H1 (cell line): Measurements from ENCODE around the gene GABRP. TPM values are rescaled to one million over a fixed set of nuclear protein-coding genes. Genes with fewer than 3 reads are reported as not detected.

Experiments used
- CTCF ChIA-PET: fragments of 300-600 bp; sonication (Branson Sonifier 250); formaldehyde crosslinking; loops from one replicate; lab custom pipeline; 2021; ENCODE audit not compliant: partially characterized antibody; lab: Charles Lee
- POLR2A ChIA-PET: fragments of 300-600 bp; sonication (Branson Sonifier 250); formaldehyde crosslinking; loops from one replicate; lab custom pipeline; 2021; ENCODE audit warnings: inconsistent platforms; ENCODE audit not compliant: partially characterized antibody; lab: Charles Lee
- DNase-seq, 2 experiments: peaks; one replicate each; pipeline versions ENCODE4 v3.0.0 to v3.0.0-alpha.2; 2010 to 2022; ENCODE audit warnings: low spot score in 2 of 2, low read depth in 1 of 2, mixed read lengths in 1 of 2
- FAIRE-seq: peaks from 2 replicates; lab custom pipeline; 2011; peaks lifted over from hg19 to GRCh38; lab: Jason Lieb, UNC
- H2AFZ ChIP-seq: 2 replicates; pipeline ENCODE4 v1.8.1; 2012; ENCODE audit warnings: low read length, inconsistent platforms
- H2AK5ac ChIP-seq: 2 replicates; pipeline ENCODE4 v1.6.1; 2013; ENCODE audit warnings: low read depth, low read length
- H2BK120ac ChIP-seq: replicated peaks from 2 replicates; pipeline ENCODE3; 2013; ENCODE audit warnings: low read depth, low read length, inconsistent platforms
- H2BK12ac ChIP-seq: 2 replicates; pipeline ENCODE4 v1.6.1; 2013; ENCODE audit warnings: low read depth, low read length
- H2BK15ac ChIP-seq: 2 replicates; pipeline ENCODE4 v1.6.1; 2013; ENCODE audit warnings: low read length
- H2BK20ac ChIP-seq: 2 replicates; pipeline ENCODE4 v1.6.1; 2013; ENCODE audit warnings: low read length
- H2BK5ac ChIP-seq: 2 replicates; pipeline ENCODE4 v1.6.1; 2013; ENCODE audit warnings: low read depth, low read length
- H3K14ac ChIP-seq: 2 replicates; pipeline ENCODE4 v1.6.1; 2013; ENCODE audit warnings: inconsistent platforms; ENCODE audit not compliant: insufficient read length
- H3K18ac ChIP-seq: 2 replicates; pipeline ENCODE4 v1.6.1; 2013; ENCODE audit warnings: low read length; ENCODE audit errors: extremely low read depth
- H3K23ac ChIP-seq: 2 replicates; pipeline ENCODE4 v1.6.1; 2013; ENCODE audit warnings: inconsistent platforms; ENCODE audit not compliant: insufficient read length
- H3K23me2 ChIP-seq: 2 replicates; pipeline ENCODE4 v1.6.1; 2013; ENCODE audit warnings: low read depth, low read length
- H3K27ac ChIP-seq: 2 replicates; pipeline ENCODE4 v1.6.1; 2011; ENCODE audit warnings: low read depth, low read length, inconsistent platforms
- H3K27me3 ChIP-seq, 4 experiments: replicated peaks in 1 of 4; 1 replicate in 1 of 4; 2 replicates in 3 of 4; pipeline versions ENCODE4 v1.6.1 to v1.8.1; 2011 to 2013; ENCODE audit warnings: low read length in 3 of 4, mild to moderate bottlenecking in 3 of 4, inconsistent platforms in 2 of 4, mixed read lengths in 2 of 4, moderate library complexity in 1 of 4; ENCODE audit not compliant: control insufficient read depth in 3 of 4, insufficient read depth in 3 of 4; ENCODE audit errors: extremely low read depth in 1 of 4
- H3K36me3 ChIP-seq, 4 experiments: 2 replicates each; pipeline versions ENCODE4 v1.6.1 to v1.8.1; 2011 to 2013; ENCODE audit warnings: mild to moderate bottlenecking in 4 of 4, low read length in 3 of 4, moderate library complexity in 2 of 4, control low read depth in 1 of 4, inconsistent platforms in 1 of 4; ENCODE audit not compliant: insufficient read depth in 4 of 4, control insufficient read depth in 2 of 4
- H3K4ac ChIP-seq: replicated peaks from 2 replicates; pipeline ENCODE3; 2013; ENCODE audit warnings: low read length, low read depth, mixed read lengths, inconsistent platforms; ENCODE audit not compliant: insufficient read length
- H3K4me1 ChIP-seq, 4 experiments: replicated peaks in 1 of 4; 1 replicate in 1 of 4; 2 replicates in 3 of 4; pipeline versions ENCODE4 v1.6.1 to v1.8.1; 2011 to 2013; ENCODE audit warnings: low read length in 3 of 4, inconsistent platforms in 2 of 4, mixed read lengths in 1 of 4; ENCODE audit not compliant: insufficient read depth in 4 of 4, control insufficient read depth in 3 of 4
- H3K4me2 ChIP-seq, 2 experiments: 2 replicates each; pipeline versions ENCODE4 v1.6.1 to v1.8.1; 2011 to 2013; ENCODE audit warnings: low read depth in 2 of 2, low read length in 2 of 2, control low read depth in 1 of 2, inconsistent platforms in 1 of 2, mild to moderate bottlenecking in 1 of 2; ENCODE audit not compliant: insufficient read depth in 1 of 2
- H3K4me3 ChIP-seq, 4 experiments: fragments of 200-600, 300-600 bp in 1 of 4; sonication (generic), shearing (Covaris generic), sonication (Bioruptor Twin) in 1 of 4; 2 replicates each; pipeline versions ENCODE4 v1.5.1 to v1.8.1; 2011 to 2016; ENCODE audit warnings: low read length in 4 of 4, low read depth in 3 of 4, control low read depth in 2 of 4, inconsistent platforms in 2 of 4, mild to moderate bottlenecking in 2 of 4, mixed read lengths in 1 of 4, moderate library complexity in 1 of 4; ENCODE audit not compliant: insufficient read depth in 2 of 4; ENCODE audit errors: extremely low read depth in 1 of 4
- H3K56ac ChIP-seq: replicated peaks from 2 replicates; pipeline ENCODE3; 2013; ENCODE audit warnings: low read depth, mild to moderate bottlenecking, mixed read lengths, low read length, inconsistent platforms; ENCODE audit not compliant: insufficient read length
- H3K79me1 ChIP-seq: 2 replicates; pipeline ENCODE4 v1.6.1; 2013; ENCODE audit warnings: low read depth, low read length, control low read depth
- H3K79me2 ChIP-seq, 2 experiments: 2 replicates each; pipeline versions ENCODE4 v1.6.1 to v1.8.1; 2012 to 2013; ENCODE audit warnings: low read length in 2 of 2, mild to moderate bottlenecking in 2 of 2, inconsistent platforms in 1 of 2; ENCODE audit not compliant: insufficient read depth in 2 of 2, control insufficient read depth in 1 of 2
- H3K9ac ChIP-seq, 4 experiments: replicated peaks in 1 of 4; 1 replicate in 1 of 4; 2 replicates in 3 of 4; pipeline versions ENCODE4 v1.6.1 to v1.8.1; 2011 to 2013; ENCODE audit warnings: low read depth in 3 of 4, low read length in 3 of 4, control low read depth in 2 of 4, mild to moderate bottlenecking in 2 of 4, moderate library complexity in 2 of 4, inconsistent platforms in 1 of 4; ENCODE audit errors: extremely low read depth in 1 of 4
- H3K9me3 ChIP-seq, 2 experiments: 2 replicates each; pipeline versions ENCODE4 v1.6.1 to v1.8.1; 2012 to 2013; ENCODE audit warnings: mild to moderate bottlenecking in 2 of 2, moderate library complexity in 2 of 2, control low read depth in 1 of 2, inconsistent platforms in 1 of 2, low read depth in 1 of 2, low read length in 1 of 2, mixed read lengths in 1 of 2; ENCODE audit not compliant: insufficient read depth in 2 of 2
- H4K20me1 ChIP-seq, 2 experiments: replicated peaks in 1 of 2; 2 replicates each; pipeline versions ENCODE3 to v1.8.1; 2011 to 2013; ENCODE audit warnings: inconsistent platforms in 2 of 2, low read length in 2 of 2, mild to moderate bottlenecking in 1 of 2; ENCODE audit not compliant: insufficient read depth in 2 of 2, control insufficient read depth in 1 of 2
- H4K5ac ChIP-seq: 2 replicates; pipeline ENCODE4 v1.6.1; 2013; ENCODE audit warnings: low read length, low read depth, mixed read lengths, inconsistent platforms; ENCODE audit not compliant: insufficient read length
- H4K8ac ChIP-seq: 2 replicates; pipeline ENCODE4 v1.8.0; 2013; ENCODE audit warnings: mild to moderate bottlenecking, moderate library complexity, low read length, inconsistent platforms; ENCODE audit not compliant: insufficient read depth; ENCODE audit errors: extremely low read depth
- H4K91ac ChIP-seq: replicated peaks from 2 replicates; pipeline ENCODE3; 2013; ENCODE audit warnings: low read length, mixed read lengths, inconsistent platforms; ENCODE audit not compliant: insufficient read length
- ASH2L ChIP-seq: fragments of 200-600, 300-600 bp; sonication (generic); IDR thresholded peaks from one replicate; pipeline ENCODE4 v1.7.1; 2017; ENCODE audit warnings: low read length
- BACH1 ChIP-seq: IDR thresholded peaks from 2 replicates; pipeline ENCODE4 v1.6.1; 2012; ENCODE audit warnings: low read length, improper control_type of control experiment
- CREB1 ChIP-seq: IDR thresholded peaks from 2 replicates; pipeline ENCODE4 v1.6.1; 2012; ENCODE audit warnings: inconsistent platforms
- GTF2F1 ChIP-seq: IDR thresholded peaks from 2 replicates; pipeline ENCODE4 v1.6.1; 2012; ENCODE audit warnings: low read depth, low read length, improper control_type of control experiment, borderline replicate concordance
- HDAC2 ChIP-seq, 2 experiments: fragments of 300-600 bp in 1 of 2; sonication (generic) in 1 of 2; IDR thresholded peaks; 2 replicates each; pipeline ENCODE4 v1.6.1; 2011 to 2012; ENCODE audit warnings: low read depth in 2 of 2, low read length in 2 of 2, mild to moderate bottlenecking in 2 of 2, moderate library complexity in 2 of 2, borderline replicate concordance in 1 of 2, inconsistent platforms in 1 of 2
- KDM1A ChIP-seq: fragments of 200-600, 300-600 bp; sonication (generic); IDR thresholded peaks from 2 replicates; pipeline ENCODE4 v1.7.1; 2016; ENCODE audit warnings: mild to moderate bottlenecking, low read length, borderline replicate concordance
- MAFK ChIP-seq: IDR thresholded peaks from 2 replicates; pipeline ENCODE4 v1.6.1; 2012; ENCODE audit warnings: low read depth, mild to moderate bottlenecking, improper control_type of control experiment, low read length
- MAX ChIP-seq: IDR thresholded peaks from 2 replicates; pipeline ENCODE4 v1.6.1; 2012; ENCODE audit warnings: inconsistent platforms
- PHF8 ChIP-seq: fragments of 200-600 bp; sonication (generic); conservative IDR thresholded peaks from 2 replicates; pipeline ENCODE4 v1.7.1; 2012; ENCODE audit warnings: low read depth, mild to moderate bottlenecking, inconsistent platforms, low read length, moderate library complexity
- POU5F1 ChIP-seq: IDR thresholded peaks from 2 replicates; pipeline ENCODE4 v1.6.1; 2011; ENCODE audit warnings: low read depth, mild to moderate bottlenecking, low read length, moderate library complexity
- SP1 ChIP-seq: IDR thresholded peaks from 2 replicates; pipeline ENCODE4 v1.6.1; 2011; ENCODE audit warnings: low read depth, low read length
- SRF ChIP-seq: IDR thresholded peaks from 2 replicates; pipeline ENCODE4 v1.6.1; 2011; ENCODE audit warnings: mild to moderate bottlenecking, low read depth, low read length, moderate library complexity
- TBP ChIP-seq: IDR thresholded peaks from 2 replicates; pipeline ENCODE4 v1.6.1; 2011; ENCODE audit warnings: low read depth, low read length, improper control_type of control experiment
- WGBS, 2 experiments: shearing (Covaris generic) in 1 of 2; methylation state at CpG; one replicate each; pipeline versions ENCODE4 v1.1.6 to v1.1.7; 2013 to 2015; ENCODE audit warnings: low lambda C conversion rate in 2 of 2, mixed read lengths in 2 of 2, inconsistent platforms in 1 of 2, low coverage in 1 of 2, missing lambda C conversion rate in 1 of 2; ENCODE audit not compliant: insufficient replicate concordance in 2 of 2, insufficient coverage in 1 of 2, insufficient read length in 1 of 2; ENCODE audit errors: extremely low coverage in 1 of 2, missing lambda C conversion rate in 1 of 2; 5-methylcytosine and 5-hydroxymethylcytosine counted together
- polyA plus RNA-seq, 7 experiments: library from polyadenylated mRNA; depleted of rRNA in 3 of 7; stranded (reverse) in 5 of 7; unstranded in 2 of 7; fragments of >200 nt in 5 of 7; fragments of 200-250 nt in 2 of 7; gene quantifications; 1 replicate in 5 of 7; 2 replicates in 1 of 7; 4 replicates in 1 of 7; pipeline versions ENCODE4 v1.2.1 to v1.2.3, GENCODE V29; 2011 to 2013; ENCODE audit warnings: missing spikeins in 2 of 7, mixed read lengths in 2 of 7
- total RNA-seq: library from RNA; stranded (reverse); fragmentation: NEBNext Ultra II Directional; extraction: Animal tissue kit (Norgen Biotek cat#: 25700); gene quantifications from 2 replicates; pipeline ENCODE4 v1.2.1, GENCODE V29; 2021

The GABRP gene
- total and polyA plus RNA-seq, 2 of the 8 experiments (the other 6 are each of a cell fraction or from before 2014, with no cell fraction given), result 3.7 to 4.0 TPM

- Histone ChIP-seq H2AFZ (no peak overlapping the region), H3K4ac (peak overlapping the region; percentile 85), H3K36me3 (no peaks in the 10 kb centered on the region), H4K20me1 (no peaks in the 10 kb centered on the region), H2BK20ac (peak overlapping the region; percentile 100), H3K56ac (peak overlapping the region; percentile 33), H4K91ac (peak overlapping the region; percentile 95), H2BK15ac (peak overlapping the region; percentile 94; the same call in 1 of the 2 replicates), H3K18ac (peak overlapping the region; percentile 98), H3K4me3 (no peak overlapping the region), H3K14ac (no peak overlapping the region), H4K5ac (peak overlapping the region; percentile 44), H3K4me1 (peaks cover 4 to 23% (median 15%) of the 10 kb centered on the region in 4 experiments), H3K23ac (no peak overlapping the region), H3K79me1 (no peaks in the 10 kb centered on the region), H2BK5ac (peak overlapping the region; percentile 92), H3K9me3 (no peaks in the 10 kb centered on the region), H2BK12ac (peak overlapping the region; percentile 97), H3K23me2 (peaks cover 3% of the 10 kb centered on the region; the same call in 1 of the 2 replicates), H4K8ac (peak overlapping the region; percentile 75), H3K27ac (peak overlapping the region; percentile 13; the same call in 1 of the 2 replicates), H3K27me3 (no peaks in the 10 kb centered on the region; a peak in 1 of 7 replicates), H3K4me2 (0 out of 4 replicates have a peak overlapping the region, but pooled peaks of 1 of the 2 experiments have one; percentile 10), H2BK120ac (peak overlapping the region; percentile 73), H3K9ac (no peak overlapping the region), H3K79me2 (no peaks in the 10 kb centered on the region), H2AK5ac (peak overlapping the region; percentile 71; the same call in 1 of the 2 replicates)
- FAIRE-seq, result peak; percentile 63
- 44% methylated on average over 11 of the region's 12 CpGs; no CpG with 5 or more reads in 1 of the 2 experiments for WGBS, 2 experiments
- ChIA-PET POLR2A (interaction anchor here (0.8 to 11.3 kb wide), 13 partner anchors 11 to 149 kb away, joined by 3 to 190 read pairs (median 4); partner anchors contain the start of gene GABRP), CTCF (interaction anchor here (0.7 to 21.2 kb wide), 29 partner anchors 11 to 597 kb away, joined by 3 to 650 read pairs (median 5); partner anchors contain the start of gene GABRP)
- DNase-seq, result peak; percentile 70 to 80
- TF ChIP-seq MAFK (no peak), MAX (peak; percentile 83), CREB1 (no peak), SP1 (no peak), POU5F1 (no peak), ASH2L (peak; percentile 28), GTF2F1 (no peak), SRF (no peak), PHF8 (no peak), TBP (peak; percentile 66), KDM1A (no peak), BACH1 (no peak), HDAC2 (IDR thresholded peaks at IDR 0.05; ENCODE audit: borderline replicate concordance in 1 of 2, low read depth in 2 of 2, low read length in 2 of 2) (0 out of 4 replicates have a peak, but pooled peaks of 1 of the 2 experiments have one; percentile 64)
These were observed 37.9 kb upstream of the GABRP start for GRCh38 chr5:170745481-170746071.
